Measurements from ENCODE around the gene SCARF1. TPM values are rescaled to one million over a fixed set of nuclear protein-coding genes. Genes with fewer than 3 reads are reported as not detected.
"Not testable (repeated sequence)": the region's sequence is repeated elsewhere in the genome, so short reads cannot be mapped to it uniquely, and the experiment has no call there.

SCARF1 gene
- total RNA-seq, 2 experiments from 2014 or later: 0.19 to 0.29 TPM

- POLR2A ChIA-PET: no interaction called here
Measured at GRCh38 chr17:1658100-1658499, 12.6 kb upstream of the SCARF1 start.

GRCh38 chr17:1653735-1654134, 8.2 kb upstream of the SCARF1 start:
- H3K4me3 ChIP-seq (ENCODE audit: low read depth, low read length, poor library complexity, severe bottlenecking): no peak overlapping the region
- H3K79me2 ChIP-seq (ENCODE audit: insufficient read depth, low read depth, low read length): no peaks in the 10 kb centered on the region
- intact Hi-C loops (cut with micrococcal nuclease; ENCODE audit: unreplicated experiment): no loop called here
- no peak overlapping the region for H3K4me2 ChIP-seq (ENCODE audit: low read length)
- no peaks in the 10 kb centered on the region for H3K9me2 ChIP-seq (ENCODE audit: insufficient read depth, low read length)
- H3K9me3 ChIP-seq (ENCODE audit: low read length): no peaks in the 10 kb centered on the region
- BruUV-seq (replicated peaks): no TSS peak
- H2AFZ ChIP-seq (ENCODE audit: low read length): no peak overlapping the region
- peaks cover 88% of the 10 kb centered on the region for H3K36me3 ChIP-seq (ENCODE audit: insufficient read depth, low read length)
- no peak overlapping the region for H3K27ac ChIP-seq (ENCODE audit: low read depth, low read length, poor library complexity, severe bottlenecking)
- POLR2A ChIA-PET: no interaction called here
- no peak for TF ChIP-seq EZH2phosphoT487 (IDR thresholded peaks at IDR 0.05; ENCODE audit: borderline replicate concordance, low read depth, low read length)
- H4K20me1 ChIP-seq (ENCODE audit: insufficient read depth, low read length): peaks cover 4% of the 10 kb centered on the region; the same call in 1 of the 2 replicates
- H3K4me1 ChIP-seq (ENCODE audit: insufficient read depth, low read length, poor library complexity, severe bottlenecking): peaks cover 14% of the 10 kb centered on the region
- DNase-seq (ENCODE audit: low spot score): no peak
- CTCF ChIA-PET (ENCODE audit: unreplicated experiment): interaction anchor here (0.5 kb wide), 1 partner anchor 59 kb away, joined by 4 read pairs; no protein-coding TSS in a partner anchor

More at GRCh38 chr17:1658100-1658499, 12.6 kb upstream of the SCARF1 start:
- peaks cover 3% of the 10 kb centered on the region; the same call in 1 of the 2 replicates for H3K79me2 ChIP-seq (ENCODE audit: insufficient read depth, low read depth, low read length)
- H2AFZ ChIP-seq (ENCODE audit: low read length): no peak overlapping the region
- DNase-seq (ENCODE audit: low spot score): no peak
- H3K36me3 ChIP-seq (ENCODE audit: insufficient read depth, low read length): peaks cover 97% of the 10 kb centered on the region
- no peak overlapping the region for H3K27ac ChIP-seq (ENCODE audit: low read depth, low read length, poor library complexity, severe bottlenecking)
- H3K9me2 ChIP-seq (ENCODE audit: insufficient read depth, low read length): no peaks in the 10 kb centered on the region
- H3K4me2 ChIP-seq (ENCODE audit: low read length): no peak overlapping the region
- BruUV-seq (replicated peaks): no TSS peak
- H3K4me3 ChIP-seq (ENCODE audit: low read depth, low read length, poor library complexity, severe bottlenecking): no peak overlapping the region
- TF ChIP-seq EZH2phosphoT487 (IDR thresholded peaks at IDR 0.05; ENCODE audit: borderline replicate concordance, low read depth, low read length) (no peak), CTCF (conservative IDR thresholded peaks at IDR 0.05; ENCODE audit: low read length) (no peak)
- H4K20me1 ChIP-seq (ENCODE audit: insufficient read depth, low read length): no peaks in the 10 kb centered on the region
- CTCF ChIA-PET (ENCODE audit: unreplicated experiment): no interaction called here
- H3K9me3 ChIP-seq (ENCODE audit: low read length): no peaks in the 10 kb centered on the region
- H3K4me1 ChIP-seq (ENCODE audit: insufficient read depth, low read length, poor library complexity, severe bottlenecking): no peaks in the 10 kb centered on the region
- intact Hi-C loops (cut with micrococcal nuclease; ENCODE audit: unreplicated experiment): no loop called here

GRCh38 chr17:1652794-1653193, 7.3 kb upstream of the SCARF1 start:
- H3K4me2 ChIP-seq (ENCODE audit: low read length); H4K20me1 ChIP-seq (ENCODE audit: insufficient read depth, low read length); H3K79me2 ChIP-seq (ENCODE audit: insufficient read depth, low read depth, low read length); H3K4me3 ChIP-seq (ENCODE audit: low read depth, low read length, poor library complexity, severe bottlenecking); H3K9me2 ChIP-seq (ENCODE audit: insufficient read depth, low read length); CTCF ChIA-PET (ENCODE audit: unreplicated experiment); BruUV-seq (replicated peaks); H2AFZ ChIP-seq (ENCODE audit: low read length); POLR2A ChIA-PET; H3K9me3 ChIP-seq (ENCODE audit: low read length); intact Hi-C loops (cut with micrococcal nuclease; ENCODE audit: unreplicated experiment); DNase-seq (ENCODE audit: low spot score); H3K27ac ChIP-seq (ENCODE audit: low read depth, low read length, poor library complexity, severe bottlenecking): not testable (repeated sequence)
- H3K4me1 ChIP-seq (ENCODE audit: insufficient read depth, low read length, poor library complexity, severe bottlenecking): peaks cover 23% of the 10 kb centered on the region
- peaks cover 85% of the 10 kb centered on the region for H3K36me3 ChIP-seq (ENCODE audit: insufficient read depth, low read length)

- Histone ChIP-seq H3K4me3 (ENCODE audit: low read depth, low read length, poor library complexity, severe bottlenecking) (no peak overlapping the region), H3K79me2 (ENCODE audit: insufficient read depth, low read depth, low read length) (no peaks in the 10 kb centered on the region), H3K9me3 (ENCODE audit: low read length) (no peaks in the 10 kb centered on the region), H3K9me2 (ENCODE audit: insufficient read depth, low read length) (no peaks in the 10 kb centered on the region), H3K27ac (ENCODE audit: low read depth, low read length, poor library complexity, severe bottlenecking) (no peak overlapping the region), H3K36me3 (ENCODE audit: insufficient read depth, low read length) (peaks cover 76% of the 10 kb centered on the region), H3K4me2 (ENCODE audit: low read length) (no peak overlapping the region), H3K4me1 (ENCODE audit: insufficient read depth, low read length, poor library complexity, severe bottlenecking) (peaks cover 23% of the 10 kb centered on the region), H4K20me1 (ENCODE audit: insufficient read depth, low read length) (peaks cover 4% of the 10 kb centered on the region; the same call in 1 of the 2 replicates), H2AFZ (ENCODE audit: low read length) (no peak overlapping the region)
- intact Hi-C loops (cut with micrococcal nuclease; ENCODE audit: unreplicated experiment): no loop called here
- DNase-seq (ENCODE audit: low spot score): no peak
- CTCF ChIA-PET (ENCODE audit: unreplicated experiment): no interaction called here
- POLR2A ChIA-PET: no interaction called here
- TF ChIP-seq EZH2phosphoT487 (IDR thresholded peaks at IDR 0.05; ENCODE audit: borderline replicate concordance, low read depth, low read length) (no peak), CTCF (conservative IDR thresholded peaks at IDR 0.05; ENCODE audit: low read length) (no peak)
- no TSS peak for BruUV-seq (replicated peaks)
Measured at GRCh38 chr17:1651559-1651844, 6.0 kb upstream of the SCARF1 start.

All from OCI-LY7 (cell line).